SU-DHL-6 (cell line): Measurements from ENCODE around the gene SYTL3.

Experiments used
- EZH2phosphoT487 ChIP-seq: fragments of 200-600 bp; sonication (generic), shearing (Covaris generic); conservative IDR thresholded peaks from 2 replicates; pipeline ENCODE4 v1.6.1; 2018; ENCODE audit warnings: mild to moderate bottlenecking, antibody characterized with exemption, low read length, moderate library complexity, mixed read lengths
- TF ChIP-seq, protein P1 (sequence below): fragments of 200-600 bp; sonication (generic); IDR thresholded peaks from one replicate; pipeline ENCODE4 v1.5.1; 2017; ENCODE audit warnings: antibody characterized with exemption, mild to moderate bottlenecking, low read length, moderate library complexity; ENCODE audit not compliant: insufficient read depth, poor library complexity, severe bottlenecking

DNA sequence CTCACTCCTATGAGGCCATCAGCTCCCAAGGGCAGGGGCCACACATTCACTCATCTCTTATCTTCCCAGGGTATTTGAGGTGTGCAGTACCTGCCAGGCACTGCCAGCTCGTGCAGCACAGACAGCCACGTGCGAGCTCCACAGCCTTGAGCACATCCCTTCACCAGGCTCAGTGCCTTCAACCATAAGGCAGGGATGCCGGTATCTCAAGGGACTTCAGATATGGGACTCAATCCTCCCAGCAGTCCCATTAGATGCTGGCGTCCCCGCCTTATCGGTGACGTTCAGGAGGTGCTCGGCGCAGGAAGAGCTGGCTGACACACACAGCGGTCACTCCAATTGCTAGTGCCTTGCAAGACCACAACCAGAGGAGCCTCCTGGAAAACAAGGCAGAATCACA lies 122.3 kb downstream of the SYTL3 start:
- TF ChIP-seq, protein P1, sequence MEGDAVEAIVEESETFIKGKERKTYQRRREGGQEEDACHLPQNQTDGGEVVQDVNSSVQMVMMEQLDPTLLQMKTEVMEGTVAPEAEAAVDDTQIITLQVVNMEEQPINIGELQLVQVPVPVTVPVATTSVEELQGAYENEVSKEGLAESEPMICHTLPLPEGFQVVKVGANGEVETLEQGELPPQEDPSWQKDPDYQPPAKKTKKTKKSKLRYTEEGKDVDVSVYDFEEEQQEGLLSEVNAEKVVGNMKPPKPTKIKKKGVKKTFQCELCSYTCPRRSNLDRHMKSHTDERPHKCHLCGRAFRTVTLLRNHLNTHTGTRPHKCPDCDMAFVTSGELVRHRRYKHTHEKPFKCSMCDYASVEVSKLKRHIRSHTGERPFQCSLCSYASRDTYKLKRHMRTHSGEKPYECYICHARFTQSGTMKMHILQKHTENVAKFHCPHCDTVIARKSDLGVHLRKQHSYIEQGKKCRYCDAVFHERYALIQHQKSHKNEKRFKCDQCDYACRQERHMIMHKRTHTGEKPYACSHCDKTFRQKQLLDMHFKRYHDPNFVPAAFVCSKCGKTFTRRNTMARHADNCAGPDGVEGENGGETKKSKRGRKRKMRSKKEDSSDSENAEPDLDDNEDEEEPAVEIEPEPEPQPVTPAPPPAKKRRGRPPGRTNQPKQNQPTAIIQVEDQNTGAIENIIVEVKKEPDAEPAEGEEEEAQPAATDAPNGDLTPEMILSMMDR = no peak
- TF ChIP-seq EZH2phosphoT487 = no peak
